ENCODE results near the gene FAM53B.

FAM53B gene

DNA sequence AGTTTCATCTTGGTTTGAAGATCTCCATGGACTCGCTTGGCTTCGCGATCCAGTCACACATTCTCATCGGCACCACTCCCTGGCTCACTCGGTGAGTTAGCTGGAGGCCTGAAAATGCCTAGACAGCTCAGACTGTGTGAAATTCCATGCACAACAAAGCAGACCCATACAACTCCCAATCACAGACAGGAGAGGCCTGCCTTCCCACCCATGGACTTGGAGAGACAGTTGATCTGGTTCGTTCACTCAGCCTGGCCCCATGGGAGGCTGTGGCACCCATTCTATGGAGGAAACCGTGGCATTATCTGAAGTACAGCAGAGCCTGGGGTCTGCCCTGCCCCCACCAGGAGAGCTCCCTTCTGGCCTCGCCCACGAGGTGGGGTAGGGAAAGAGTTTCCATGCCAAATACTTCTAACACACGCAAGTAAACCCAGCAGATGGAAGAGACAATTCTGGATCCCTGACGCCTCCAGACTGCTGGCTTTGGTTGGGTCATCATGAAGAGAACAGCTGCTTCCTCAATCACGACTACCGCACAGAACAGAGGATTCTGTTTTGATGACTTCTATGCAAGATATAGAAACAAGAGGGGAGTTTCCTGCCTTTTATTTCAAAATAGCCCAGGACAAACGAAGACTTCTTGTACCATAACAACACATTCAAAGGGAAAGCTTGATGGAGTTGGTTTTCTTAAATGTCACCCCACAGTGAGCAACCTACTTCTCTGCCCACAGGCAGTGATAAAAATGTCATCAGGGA, 15.9 kb downstream of the FAM53B start:
- DNase-seq (ENCODE audit: low read depth): no peak

GRCh38 chr10:124727361-124727960, 16.7 kb downstream of the FAM53B start:
- no peak for DNase-seq (ENCODE audit: low read depth)

DNA sequence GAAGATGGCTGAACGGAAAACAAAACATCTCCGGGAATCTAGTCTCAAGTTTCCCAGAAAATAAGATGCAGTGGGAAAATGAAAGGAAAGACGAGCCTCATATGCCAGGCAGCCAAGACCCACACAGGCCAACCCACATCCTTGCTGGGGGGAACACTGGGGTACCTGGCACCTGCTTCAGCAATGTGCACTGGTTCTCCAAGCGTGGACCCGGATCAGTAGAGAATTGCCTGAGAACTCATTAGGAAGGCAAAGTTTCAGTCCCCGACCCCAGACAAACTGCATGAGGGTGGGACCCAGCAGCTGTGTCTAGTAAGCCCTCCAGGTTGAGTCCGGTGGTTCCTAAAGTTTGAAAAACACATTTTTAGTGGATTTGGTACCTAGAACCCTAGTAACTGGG, 18.4 kb downstream of the FAM53B start:
- no peak for DNase-seq (ENCODE audit: low read depth)

DNA sequence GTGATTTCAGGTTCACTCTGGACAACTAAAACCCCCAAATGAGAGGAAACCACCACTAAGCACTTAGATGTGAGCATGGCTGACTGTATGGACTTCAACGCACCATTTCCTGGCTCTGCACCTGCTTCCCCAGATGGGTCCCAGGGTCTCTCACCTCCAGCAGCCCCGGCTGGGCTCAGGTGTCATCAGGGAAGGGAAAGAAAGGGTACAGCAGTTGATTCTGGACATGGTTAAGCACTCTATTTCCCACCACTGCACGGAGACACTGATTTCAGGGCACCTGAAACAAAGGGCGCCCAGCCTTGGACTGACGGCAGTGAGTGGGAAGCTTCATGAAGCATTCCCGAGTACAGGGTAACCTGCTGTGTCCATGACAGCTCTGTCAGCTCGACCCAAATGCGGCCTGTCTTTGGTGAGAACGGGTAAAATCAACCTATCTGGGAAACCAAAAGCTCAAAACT, 19.0 kb downstream of the FAM53B start:
- DNase-seq (ENCODE audit: low read depth): no peak

GRCh38 chr10:124724279-124725027, 19.7 kb downstream of the FAM53B start:
- no peak for DNase-seq (ENCODE audit: low read depth)

- no peak for DNase-seq (ENCODE audit: low read depth)
Measured at GRCh38 chr10:124723826-124724225, 20.4 kb downstream of the FAM53B start.

DNA sequence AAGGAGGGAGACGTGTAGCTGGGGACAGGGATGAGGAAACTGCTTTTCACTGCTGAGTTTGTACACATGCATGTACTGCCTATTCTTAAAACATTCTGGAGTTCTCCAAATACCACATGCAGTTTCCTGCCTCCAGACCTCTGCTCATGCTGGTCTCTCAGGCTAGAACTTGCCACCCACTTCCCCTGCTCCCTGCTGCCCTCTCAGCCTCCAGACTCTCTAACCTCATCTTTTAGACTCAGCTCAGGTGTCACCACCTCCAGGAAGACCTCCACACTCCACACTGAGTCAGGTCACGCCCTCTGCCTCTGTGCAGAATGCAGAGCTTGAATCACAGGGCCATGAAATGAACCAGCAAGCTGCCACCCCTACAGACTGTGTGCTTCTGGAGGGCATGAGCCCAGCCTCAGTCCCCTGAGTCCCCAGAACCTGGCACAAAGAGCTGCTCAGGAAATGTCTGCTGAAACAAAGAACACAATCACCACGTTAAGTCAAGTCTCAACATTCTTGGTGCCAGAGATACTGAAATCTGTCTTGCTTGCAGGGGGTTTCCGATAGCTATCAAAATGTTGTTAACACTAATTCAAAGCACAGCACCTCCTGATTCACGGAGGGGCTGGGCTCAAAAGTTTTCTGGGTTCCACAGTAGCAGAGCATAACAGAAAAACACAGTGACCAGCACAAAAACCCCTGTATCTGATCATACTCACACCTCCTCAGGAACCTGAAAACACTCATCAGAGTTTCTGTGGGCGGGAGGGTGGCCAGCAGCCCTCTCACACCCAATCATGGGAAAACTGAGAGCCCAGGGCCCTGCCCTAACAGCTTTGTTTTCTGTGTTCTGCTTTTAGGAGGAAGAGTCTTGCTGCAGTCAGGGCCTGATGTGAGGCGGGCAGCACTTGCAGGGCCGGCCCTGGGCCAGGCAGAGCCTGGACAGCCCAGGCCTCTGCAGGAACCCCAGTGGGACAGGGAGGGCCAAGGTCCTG, 21.1 kb downstream of the FAM53B start:
- no peak for DNase-seq (ENCODE audit: low read depth)

- DNase-seq (ENCODE audit: low read depth): no peak
Measured at GRCh38 chr10:124721330-124722045, 22.7 kb downstream of the FAM53B start.

GRCh38 chr10:124719213-124719851, 24.8 kb downstream of the FAM53B start:
- peak; percentile 69 for DNase-seq (ENCODE audit: low read depth)

DNA sequence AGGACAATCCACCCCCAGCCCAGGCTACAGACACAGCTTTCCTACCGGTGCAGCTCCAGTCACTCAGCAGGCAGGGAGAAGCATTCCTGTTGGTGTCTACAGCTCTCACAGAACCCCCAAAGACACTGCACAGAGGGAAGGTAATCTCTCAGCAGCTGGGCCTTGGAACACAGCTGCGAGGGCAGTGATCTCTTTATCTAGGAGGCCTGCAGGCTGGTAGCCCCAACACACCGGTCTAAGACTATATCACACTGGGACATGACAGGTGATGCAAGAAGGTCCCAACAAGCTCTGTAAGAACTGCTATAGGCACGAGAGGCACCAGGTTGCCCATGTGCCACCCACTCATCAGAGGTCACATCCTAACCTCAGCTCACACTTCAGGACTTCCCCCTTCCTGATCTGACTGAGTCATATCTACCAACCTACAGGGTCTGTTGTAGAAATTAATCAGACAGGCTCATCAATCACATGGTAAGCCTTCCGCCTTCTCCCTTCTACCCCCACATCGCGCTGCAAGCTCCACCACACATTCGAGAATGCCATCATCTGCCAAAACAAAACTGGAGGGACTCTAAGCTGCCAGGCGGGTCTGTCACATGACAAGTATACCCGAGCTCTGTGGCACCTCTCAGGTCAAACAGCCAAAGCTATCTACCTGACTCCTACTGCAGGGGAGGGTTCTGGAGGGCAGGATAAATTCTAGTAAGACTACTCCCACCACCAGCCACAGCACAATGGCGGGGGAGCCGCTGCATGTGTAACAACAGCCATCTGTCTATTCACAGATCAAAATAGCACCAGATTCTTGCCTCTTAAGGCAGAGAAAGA, 26.1 kb downstream of the FAM53B start:
- DNase-seq (ENCODE audit: low read depth): peak; percentile 87

DNA sequence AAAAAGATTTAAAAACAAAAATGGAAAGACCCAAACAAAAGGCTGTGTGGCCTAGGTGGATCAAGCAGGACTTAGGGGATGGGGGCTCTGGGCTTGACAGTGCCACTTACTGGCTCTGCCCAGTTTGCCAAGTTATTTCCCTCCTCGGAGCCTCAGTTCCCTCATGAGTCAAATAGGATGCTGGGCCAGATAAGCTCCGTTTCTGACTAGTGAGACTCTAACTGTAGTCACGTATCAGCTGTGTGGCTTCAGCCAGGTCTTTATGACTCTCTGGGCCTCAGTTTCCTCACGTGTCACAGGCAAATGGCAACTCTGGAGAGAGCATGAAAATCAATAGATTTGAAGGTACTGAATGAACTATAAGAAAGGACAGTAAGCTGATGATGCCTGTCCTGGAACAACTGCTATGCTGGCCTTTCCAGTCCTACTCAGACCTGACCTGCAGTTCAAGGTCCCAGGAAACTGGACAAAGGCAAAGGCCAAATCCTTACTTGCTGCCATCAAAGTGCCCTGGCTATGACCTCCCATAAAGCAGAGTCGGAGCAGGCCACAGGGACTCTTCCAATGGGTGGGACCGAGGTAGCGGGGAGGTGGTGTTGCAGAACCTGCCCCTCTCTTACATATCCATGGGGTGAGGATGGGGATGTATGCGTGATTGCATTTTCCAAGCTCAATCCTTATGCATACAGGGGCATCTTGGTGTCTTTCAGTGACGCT, 27.0 kb downstream of the FAM53B start:
- no peak for DNase-seq (ENCODE audit: low read depth)

DNA sequence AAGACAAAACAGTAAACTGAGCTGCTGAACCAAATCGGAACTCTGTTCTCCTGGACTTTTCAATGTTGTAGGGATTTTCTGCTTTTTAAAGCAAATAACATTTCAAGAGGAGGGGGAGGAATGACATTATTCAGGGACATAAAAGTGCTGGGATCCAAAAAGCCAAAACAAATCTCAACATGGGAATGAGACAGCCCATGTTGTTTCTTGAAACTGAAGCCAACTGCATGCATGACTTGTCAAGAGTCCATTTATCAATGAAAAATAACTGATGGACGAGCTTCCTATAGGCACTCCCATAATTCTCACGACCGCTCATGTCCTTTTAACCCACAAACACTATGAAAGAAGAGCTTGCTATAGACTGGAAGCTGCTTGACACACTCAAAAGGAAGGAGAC, 27.8 kb downstream of the FAM53B start:
- no peak for DNase-seq (ENCODE audit: low read depth)

DNA sequence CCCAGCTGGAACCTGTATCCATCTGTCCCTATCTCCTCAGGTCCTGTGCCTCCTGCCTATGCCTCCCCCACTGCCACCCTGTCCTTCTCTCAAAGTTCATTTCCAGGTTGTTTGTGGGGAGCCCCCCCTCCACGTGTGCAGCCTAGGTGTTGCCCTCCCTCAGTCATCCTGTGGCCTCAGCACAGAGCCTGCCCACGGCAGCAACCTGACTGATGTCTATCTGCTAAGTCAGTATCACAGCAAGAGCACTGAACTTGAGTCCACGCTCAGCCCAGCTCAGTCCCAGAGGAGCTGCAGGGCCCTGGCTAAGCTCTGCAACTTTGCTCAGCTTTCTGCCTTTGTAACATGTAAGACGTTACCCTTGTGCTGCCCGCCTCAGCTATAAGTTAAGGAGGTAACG, 28.7 kb downstream of the FAM53B start:
- DNase-seq (ENCODE audit: low read depth): no peak

DNA sequence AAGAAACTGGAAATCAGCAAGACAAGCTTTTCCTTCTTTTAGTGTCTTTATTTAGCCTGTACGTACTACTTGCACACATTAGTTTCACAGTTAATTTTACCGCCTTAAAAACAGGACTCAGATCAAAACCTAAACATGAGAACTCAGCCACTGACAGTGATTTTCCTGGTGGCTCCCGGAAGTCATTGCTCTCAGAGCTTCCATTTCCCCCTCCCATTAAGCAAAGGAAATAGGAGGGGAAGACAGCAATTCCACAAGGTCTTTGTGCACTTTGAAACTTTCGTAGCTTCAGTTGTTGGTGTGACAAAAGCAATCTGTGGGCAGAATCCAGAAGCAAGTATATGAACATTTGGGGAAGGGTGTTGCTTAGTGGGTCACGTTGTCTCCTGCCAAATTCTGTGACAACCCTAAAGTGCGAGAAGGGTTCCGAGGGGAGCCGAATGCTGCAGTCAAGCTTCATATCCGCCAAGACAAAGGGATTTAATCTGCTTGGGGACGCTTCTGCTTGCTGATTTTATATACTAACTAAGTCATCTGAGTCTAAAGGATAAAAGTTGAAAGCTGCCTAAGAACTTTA, 30.4 kb downstream of the FAM53B start:
- no peak for DNase-seq (ENCODE audit: low read depth)

DNA sequence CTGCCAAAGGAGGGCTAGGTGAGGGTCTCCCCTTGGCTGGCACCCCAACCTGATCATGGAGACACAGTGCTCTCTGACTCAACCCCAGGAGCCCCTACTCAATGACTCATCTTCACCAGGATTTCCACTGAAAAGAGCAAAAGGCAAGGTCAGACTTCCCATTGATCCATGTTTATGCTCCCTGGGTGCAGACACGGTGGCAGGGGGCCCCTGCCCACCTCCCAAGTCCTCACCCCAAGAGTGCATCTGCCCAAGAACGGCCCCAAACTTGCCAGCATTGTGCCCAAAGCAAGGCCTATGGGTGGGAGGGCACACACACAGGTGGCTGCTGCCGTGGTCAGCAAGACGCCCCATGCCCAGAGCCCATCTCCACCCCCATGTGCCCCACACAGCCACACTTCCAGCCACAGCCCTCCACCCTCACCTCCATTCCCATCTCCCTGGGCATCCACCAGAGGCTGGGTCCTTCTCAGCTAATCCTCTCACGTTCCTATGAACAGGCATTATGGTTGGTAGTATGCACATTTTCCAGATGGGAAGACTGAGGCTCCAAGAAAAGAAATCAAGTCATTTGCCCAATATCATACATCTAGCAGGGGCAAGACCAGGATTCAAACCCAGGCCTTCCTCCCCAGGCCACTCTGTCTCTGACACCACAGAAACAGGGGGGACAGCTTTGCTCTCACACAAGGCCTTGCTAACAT, 31.3 kb downstream of the FAM53B start:
- DNase-seq (ENCODE audit: low read depth): no peak

- no peak for DNase-seq (ENCODE audit: low read depth)
Measured at GRCh38 chr10:124711145-124711544, 33.0 kb downstream of the FAM53B start.

- no peak for DNase-seq (ENCODE audit: low read depth)
Measured at GRCh38 chr10:124710266-124710881, 33.8 kb downstream of the FAM53B start.

- DNase-seq (ENCODE audit: low read depth): no peak
Measured at GRCh38 chr10:124709861-124710260, 34.3 kb downstream of the FAM53B start.

All from T-helper 22 cell (primary cell).